T-helper 2 cell treated with Interferon-gamma antibody and Interleukin-4, amounts not matched to agents 5 μg/mL and 100 μg/mL, for 36 hours (primary cell): ENCODE data around the gene PFN3.

Source experiments
- DNase-seq: peaks from one replicate; pipeline ENCODE4 v3.0.0; 2021; ENCODE audit warnings: low spot score
- H3K27ac Mint-ChIP-seq: one replicate; pipeline ENCODE4 v1.8.0; 2021; ENCODE audit warnings: mild to moderate bottlenecking, mixed read lengths
- H3K27me3 Mint-ChIP-seq: one replicate; pipeline ENCODE4 v1.8.0; 2021; ENCODE audit warnings: low read depth, mixed read lengths
- H3K36me3 Mint-ChIP-seq: one replicate; pipeline ENCODE4 v1.8.0; 2021; ENCODE audit warnings: low read depth, mixed read lengths
- H3K4me1 Mint-ChIP-seq: one replicate; pipeline ENCODE4 v1.8.0; 2021; ENCODE audit warnings: low read depth, mixed read lengths
- H3K4me3 Mint-ChIP-seq: one replicate; pipeline ENCODE4 v1.8.0; 2022; ENCODE audit warnings: mild to moderate bottlenecking, moderate library complexity, mixed read lengths
- H3K9me3 Mint-ChIP-seq: one replicate; pipeline ENCODE4 v1.8.0; 2021; ENCODE audit warnings: mixed read lengths

PFN3 gene

GRCh38 chr5:177432143-177432838 is 31.8 kb upstream of the PFN3 start:
- Mint-ChIP-seq H3K9me3 (no peaks in the 10 kb centered on the region), H3K4me3 (peak overlapping the region; percentile 98), H3K4me1 (peaks cover 58% of the 10 kb centered on the region), H3K27me3 (no peaks in the 10 kb centered on the region), H3K36me3 (peaks cover 81% of the 10 kb centered on the region), H3K27ac (peak overlapping the region; percentile 96)
- peak; percentile 68 for DNase-seq

DNA sequence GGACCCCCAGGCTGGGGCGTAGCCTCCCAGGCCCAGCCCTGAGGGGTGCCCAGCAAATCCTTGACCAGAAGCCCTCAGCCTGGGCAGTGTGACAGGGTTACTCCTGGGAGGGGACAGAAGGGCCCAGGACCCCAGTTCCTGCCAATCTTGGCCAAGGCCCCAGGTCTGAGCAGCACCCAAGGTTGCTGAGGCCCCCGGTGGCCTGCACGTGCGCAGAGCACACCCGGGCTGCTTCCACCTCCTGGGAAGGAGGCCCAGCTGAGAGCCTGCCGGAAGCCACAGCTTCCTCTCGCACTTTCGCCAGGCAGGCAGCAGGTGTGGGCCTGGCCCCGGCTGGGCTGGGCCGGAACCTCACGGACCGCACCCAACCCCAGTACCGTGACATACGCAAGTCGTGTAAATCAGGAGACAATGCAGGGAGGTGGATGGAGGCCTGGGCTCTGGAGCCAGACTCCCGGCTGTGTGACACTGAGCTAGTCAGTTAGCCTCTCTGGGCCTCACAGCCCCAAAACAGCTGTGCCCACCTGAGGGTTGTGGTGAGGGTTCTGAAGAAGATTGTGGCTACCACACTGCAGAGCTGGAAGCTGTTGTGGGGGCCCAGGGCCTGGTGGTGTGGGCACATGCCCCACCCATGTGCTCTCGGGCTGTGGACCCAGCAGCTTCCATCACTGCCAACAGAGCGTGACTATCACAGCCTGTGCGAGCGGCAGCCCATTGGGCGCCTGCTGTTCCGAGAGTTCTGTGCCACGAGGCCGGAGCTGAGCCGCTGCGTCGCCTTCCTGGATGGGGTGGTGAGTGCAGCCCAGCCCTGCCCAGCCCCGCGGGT is 31.1 kb upstream of the PFN3 start:
- peak overlapping the region; percentile 98 for H3K4me3 Mint-ChIP-seq
- H3K27ac Mint-ChIP-seq: peak overlapping the region; percentile 96
- H3K27me3 Mint-ChIP-seq: no peaks in the 10 kb centered on the region
- H3K36me3 Mint-ChIP-seq: peaks cover 77% of the 10 kb centered on the region
- DNase-seq: peak; percentile 77
- no peaks in the 10 kb centered on the region for H3K9me3 Mint-ChIP-seq
- H3K4me1 Mint-ChIP-seq: peaks cover 56% of the 10 kb centered on the region

- no peaks in the 10 kb centered on the region for H3K9me3 Mint-ChIP-seq
- no peak for DNase-seq
These were observed 30.5 kb upstream of the PFN3 start for GRCh38 chr5:177430972-177431316.

GRCh38 chr5:177430140-177430951 is 29.9 kb upstream of the PFN3 start:
- H3K27ac Mint-ChIP-seq: peak overlapping the region; percentile 94
- peaks cover 71% of the 10 kb centered on the region for H3K36me3 Mint-ChIP-seq
- no peaks in the 10 kb centered on the region for H3K9me3 Mint-ChIP-seq
- peak overlapping the region; percentile 98 for H3K4me3 Mint-ChIP-seq
- peaks cover 2% of the 10 kb centered on the region for H3K27me3 Mint-ChIP-seq
- DNase-seq: no peak
- H3K4me1 Mint-ChIP-seq: peaks cover 62% of the 10 kb centered on the region

More at GRCh38 chr5:177430972-177431316, 30.5 kb upstream of the PFN3 start:
- peak overlapping the region; percentile 98 for H3K4me3 Mint-ChIP-seq
- H3K27ac Mint-ChIP-seq: peak overlapping the region; percentile 94
- peaks cover 2% of the 10 kb centered on the region for H3K27me3 Mint-ChIP-seq
- peaks cover 75% of the 10 kb centered on the region for H3K36me3 Mint-ChIP-seq
- peaks cover 58% of the 10 kb centered on the region for H3K4me1 Mint-ChIP-seq

DNA sequence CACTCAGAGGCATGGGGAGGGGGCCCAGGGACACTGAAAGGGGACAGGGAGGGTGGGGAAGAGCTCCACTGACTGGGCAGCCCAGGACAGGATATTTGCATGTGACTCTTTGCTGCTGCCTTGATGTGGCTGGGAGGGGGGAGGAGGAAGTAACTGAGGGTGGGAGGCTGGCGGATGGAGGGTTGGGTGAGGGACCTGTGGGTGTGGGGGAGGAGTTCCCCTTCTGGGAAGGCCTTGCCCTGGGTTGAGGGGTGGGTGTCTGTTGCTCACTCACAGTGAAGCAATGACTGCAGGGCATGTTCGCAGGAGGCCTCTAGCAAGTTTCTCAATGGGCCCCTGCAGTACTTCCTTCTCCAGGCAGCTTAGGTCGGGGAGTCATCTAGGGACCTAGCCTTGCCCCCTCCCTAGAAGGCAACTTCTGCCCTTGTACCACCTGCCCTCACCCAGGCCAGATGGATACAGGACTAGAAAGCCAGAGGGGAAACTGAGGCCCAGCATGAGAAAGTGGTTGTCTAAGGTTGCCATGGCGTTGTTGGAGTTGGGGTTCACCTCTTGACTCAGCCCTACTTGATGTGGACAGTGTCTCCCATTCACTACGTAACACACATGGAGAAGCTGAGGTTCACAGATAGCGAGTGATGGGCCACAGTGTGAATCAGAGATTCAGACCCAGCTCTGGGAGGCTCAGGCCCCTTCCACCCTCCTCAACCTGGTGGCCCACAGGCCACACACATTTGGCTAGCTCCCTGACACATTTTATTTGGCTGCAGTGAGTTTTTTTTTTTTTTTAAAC is 29.0 kb upstream of the PFN3 start:
- Mint-ChIP-seq H3K9me3 (no peaks in the 10 kb centered on the region), H3K4me3 (peak overlapping the region; percentile 98)

DNA sequence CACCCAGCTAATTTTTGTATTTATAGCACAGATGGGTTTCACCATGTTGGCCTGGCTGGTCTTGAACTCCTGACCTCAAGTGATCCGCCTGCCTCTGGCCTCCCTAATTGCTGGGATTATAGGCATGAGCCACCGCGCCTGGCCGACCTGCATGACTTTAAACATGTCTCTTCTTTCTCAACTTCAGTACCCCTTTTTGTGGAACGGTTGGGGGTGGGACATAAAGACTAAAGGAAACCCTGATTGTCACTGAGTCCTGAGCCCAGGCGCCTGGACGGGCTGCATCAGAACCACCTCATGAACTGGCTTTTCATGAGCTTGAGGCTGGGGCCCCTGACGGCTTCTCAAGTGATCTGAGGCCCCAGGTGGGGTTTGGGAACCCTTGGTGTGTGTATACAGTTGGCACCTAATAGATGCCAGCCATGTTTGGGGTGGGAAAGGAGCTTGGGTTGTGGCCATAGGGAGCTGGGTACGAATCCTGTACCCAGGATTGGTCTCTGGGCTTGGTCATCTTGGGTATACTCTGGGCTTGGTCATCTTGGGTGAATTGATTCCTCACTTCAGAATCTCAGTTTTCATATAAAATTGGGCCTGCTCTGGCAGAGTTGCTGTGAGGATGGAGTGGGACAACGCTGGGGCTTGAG is 28.2 kb upstream of the PFN3 start:
- H3K27me3 Mint-ChIP-seq: peaks cover 2% of the 10 kb centered on the region
- H3K9me3 Mint-ChIP-seq: no peaks in the 10 kb centered on the region
- H3K4me1 Mint-ChIP-seq: peaks cover 66% of the 10 kb centered on the region
- no peak for DNase-seq
- H3K27ac Mint-ChIP-seq: peak overlapping the region; percentile 94
- peaks cover 58% of the 10 kb centered on the region for H3K36me3 Mint-ChIP-seq
- peak overlapping the region; percentile 98 for H3K4me3 Mint-ChIP-seq

More for the DNA sequence above, 29.0 kb upstream of the PFN3 start:
- peaks cover 64% of the 10 kb centered on the region for H3K36me3 Mint-ChIP-seq
- peak; percentile 88 for DNase-seq
- peaks cover 2% of the 10 kb centered on the region for H3K27me3 Mint-ChIP-seq
- peaks cover 65% of the 10 kb centered on the region for H3K4me1 Mint-ChIP-seq
- H3K27ac Mint-ChIP-seq: peak overlapping the region; percentile 94

DNA sequence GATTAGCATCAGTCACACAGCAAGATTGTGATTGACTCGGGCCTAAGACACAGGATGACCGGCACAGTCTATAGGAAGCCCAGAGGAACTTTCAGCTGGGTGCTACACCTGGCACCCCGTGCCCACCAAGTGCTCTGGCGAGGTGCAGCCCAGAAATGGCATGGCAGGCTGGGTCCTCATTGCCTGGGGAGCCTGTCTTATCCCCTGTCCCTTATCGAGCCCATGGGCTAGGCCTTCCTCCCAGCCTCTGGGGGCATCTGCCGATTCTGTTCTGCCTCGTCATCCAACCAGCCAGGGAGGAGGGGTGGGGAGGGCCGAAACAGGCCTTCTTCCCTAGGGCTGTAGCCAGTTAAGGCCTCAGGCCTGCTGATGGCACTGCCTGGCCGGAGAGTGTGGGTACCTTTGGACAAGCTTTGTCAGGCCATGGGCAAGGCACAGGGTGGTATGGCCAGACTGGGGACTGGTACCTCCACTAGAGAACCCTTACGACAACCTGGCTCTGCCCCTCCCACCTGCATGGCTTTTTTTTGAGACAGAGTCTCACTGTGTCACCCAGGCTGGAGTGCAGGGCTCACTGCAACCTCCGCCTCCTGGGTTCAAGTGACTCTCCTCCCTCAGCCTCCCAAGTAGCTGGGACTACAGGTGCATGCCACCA is 27.6 kb upstream of the PFN3 start:
- H3K27ac Mint-ChIP-seq: peak overlapping the region; percentile 94
- peak overlapping the region; percentile 98 for H3K4me3 Mint-ChIP-seq
- DNase-seq: peak; percentile 37
- H3K36me3 Mint-ChIP-seq: peaks cover 53% of the 10 kb centered on the region
- peaks cover 2% of the 10 kb centered on the region for H3K27me3 Mint-ChIP-seq
- no peaks in the 10 kb centered on the region for H3K9me3 Mint-ChIP-seq
- H3K4me1 Mint-ChIP-seq: peaks cover 64% of the 10 kb centered on the region

- peaks cover 49% of the 10 kb centered on the region for H3K36me3 Mint-ChIP-seq
- no peak for DNase-seq
- peaks cover 64% of the 10 kb centered on the region for H3K4me1 Mint-ChIP-seq
These were observed 26.9 kb upstream of the PFN3 start for GRCh38 chr5:177427211-177427822.

GRCh38 chr5:177426566-177427210 is 26.2 kb upstream of the PFN3 start, which contains the start of gene GRK6:
Gene GRK6 (plus strand): TSS chr5:177426676. CDS start chr5:177426846, 170 bp downstream.
- peak; percentile 69 for DNase-seq
- Mint-ChIP-seq H3K36me3 (peaks cover 42% of the 10 kb centered on the region), H3K9me3 (no peaks in the 10 kb centered on the region), H3K27ac (peak within 1 kb of the TSS; percentile 97), H3K4me1 (peaks cover 59% of the 10 kb centered on the region), H3K4me3 (peak within 1 kb of the TSS; percentile 98), H3K27me3 (peaks cover 2% of the 10 kb centered on the region)

More at GRCh38 chr5:177427211-177427822, 26.9 kb upstream of the PFN3 start:
- Mint-ChIP-seq H3K27me3 (peaks cover 2% of the 10 kb centered on the region), H3K4me3 (peak overlapping the region; percentile 98), H3K9me3 (no peaks in the 10 kb centered on the region), H3K27ac (peak overlapping the region; percentile 94)

GRCh38 chr5:177425801-177426565 is 25.5 kb upstream of the PFN3 start:
- Mint-ChIP-seq H3K9me3 (no peaks in the 10 kb centered on the region), H3K27me3 (peaks cover 2% of the 10 kb centered on the region), H3K36me3 (peaks cover 37% of the 10 kb centered on the region), H3K27ac (peak overlapping the region; percentile 97), H3K4me1 (peaks cover 54% of the 10 kb centered on the region), H3K4me3 (peak overlapping the region; percentile 95)
- DNase-seq: peak; percentile 99

DNA sequence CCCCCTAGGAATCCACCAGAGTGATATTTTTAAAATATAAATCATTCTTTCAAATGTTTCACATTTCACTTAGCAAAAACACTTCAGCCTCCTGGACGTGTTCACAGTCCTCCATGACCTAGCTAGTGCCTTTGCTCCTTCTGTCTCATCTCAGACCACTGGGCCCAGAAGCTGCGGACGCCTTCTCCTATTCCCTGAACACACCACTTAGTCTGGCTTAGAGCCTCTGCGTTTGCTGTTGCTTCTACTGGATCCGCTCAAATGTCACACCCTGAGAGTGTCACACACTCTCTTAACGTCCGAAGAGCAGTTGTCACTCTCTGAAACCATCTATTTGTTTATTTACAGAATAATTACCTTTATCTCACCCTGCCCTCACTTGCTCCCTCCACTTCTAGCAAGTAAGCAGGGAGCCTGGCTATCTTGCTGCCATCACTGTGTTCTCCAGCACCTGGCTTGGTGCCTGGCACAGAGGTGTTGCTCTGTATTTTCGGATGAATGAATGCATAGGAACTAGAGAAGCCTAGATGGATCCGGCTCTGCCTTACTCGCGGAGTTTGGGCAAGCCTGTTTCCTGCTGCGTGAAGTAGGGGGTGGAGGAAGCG is 24.8 kb upstream of the PFN3 start:
- no peaks in the 10 kb centered on the region for H3K9me3 Mint-ChIP-seq
- peak overlapping the region; percentile 95 for H3K4me3 Mint-ChIP-seq
- DNase-seq: no peak
- H3K36me3 Mint-ChIP-seq: peaks cover 30% of the 10 kb centered on the region
- peaks cover 2% of the 10 kb centered on the region for H3K27me3 Mint-ChIP-seq
- H3K27ac Mint-ChIP-seq: peak overlapping the region; percentile 97
- peaks cover 47% of the 10 kb centered on the region for H3K4me1 Mint-ChIP-seq
